ENCODE data around the gene TGM1.

The TGM1 gene

DNA sequence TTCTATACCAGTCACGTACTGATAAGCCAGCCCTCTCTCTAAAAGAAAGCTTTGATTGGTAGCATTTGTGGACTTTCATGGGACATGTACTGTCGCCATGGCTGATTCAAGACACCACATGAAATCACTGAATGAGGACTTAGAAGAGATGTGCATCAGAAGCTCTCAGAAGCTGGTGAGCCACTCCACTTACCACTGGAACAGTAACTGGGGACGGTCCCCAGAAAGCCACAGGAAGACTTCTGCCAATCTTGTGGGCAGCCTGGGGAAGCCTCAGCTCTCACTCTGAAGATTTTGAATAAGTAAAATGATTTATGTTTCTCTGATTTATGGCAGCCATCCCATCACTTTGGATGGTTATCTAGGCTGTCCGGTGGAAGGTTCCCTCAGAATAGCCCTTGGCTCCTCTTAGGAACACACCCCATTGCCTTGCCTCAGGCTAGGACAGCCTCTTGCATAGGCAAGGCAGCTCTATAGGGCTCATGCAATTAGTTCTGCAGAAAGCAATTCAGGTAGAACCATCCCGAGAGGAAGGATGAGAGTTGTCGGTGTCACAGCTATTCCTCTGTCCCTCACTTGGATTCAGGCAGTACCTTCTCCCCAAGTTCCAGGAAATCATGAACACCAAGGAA is 26.8 kb upstream of the TGM1 start:
- H3K27me3 ChIP-seq (ENCODE audit: control insufficient read depth in 1 of 2, insufficient read depth in 2 of 2, low read length in 2 of 2) = no peaks in the 10 kb centered on the region
- H3K36me3 ChIP-seq (ENCODE audit: insufficient read depth, low read length) = peaks cover 35% of the 10 kb centered on the region
- no peaks in the 10 kb centered on the region for H3K4me1 ChIP-seq (ENCODE audit: insufficient read depth, low read length)
- no peaks in the 10 kb centered on the region for H3K9me3 ChIP-seq (ENCODE audit: low read length)
- H3K27ac ChIP-seq (ENCODE audit: low read depth, low read length) = no peak overlapping the region
- H3K9ac ChIP-seq (ENCODE audit: low read length) = no peak overlapping the region
- H3K4me3 ChIP-seq (ENCODE audit: low read depth in 1 of 2, low read length in 2 of 2) = no peak overlapping the region

DNA sequence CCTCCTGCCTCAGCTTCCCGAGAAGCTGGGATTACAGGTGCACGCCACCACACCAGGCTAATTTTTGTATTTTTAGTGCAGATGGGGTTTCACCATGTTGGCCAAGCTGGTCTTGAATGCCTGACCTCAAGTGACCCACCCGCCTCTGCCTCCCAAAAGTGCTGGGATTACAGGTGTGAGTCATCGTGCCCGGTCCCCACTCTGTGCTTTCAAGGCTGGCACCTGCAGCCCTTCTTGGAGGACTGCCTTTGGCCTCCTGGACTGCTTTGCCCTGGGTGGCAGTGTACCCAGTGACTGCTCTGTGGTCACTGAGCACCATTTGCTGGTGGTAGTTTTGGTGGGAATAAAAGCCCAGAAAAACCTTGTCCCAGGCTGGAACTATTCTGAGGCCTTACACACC is 24.0 kb upstream of the TGM1 start:
- H3K4me3 ChIP-seq (ENCODE audit: low read depth in 1 of 2, low read length in 2 of 2) = no peak overlapping the region
- peaks cover 27% of the 10 kb centered on the region for H3K36me3 ChIP-seq (ENCODE audit: insufficient read depth, low read length)
- H3K4me1 ChIP-seq (ENCODE audit: insufficient read depth, low read length) = no peaks in the 10 kb centered on the region
- no peak overlapping the region for H3K9ac ChIP-seq (ENCODE audit: low read length)
- H3K9me3 ChIP-seq (ENCODE audit: low read length) = no peaks in the 10 kb centered on the region
- H3K27ac ChIP-seq (ENCODE audit: low read depth, low read length) = no peak overlapping the region
- no peaks in the 10 kb centered on the region for H3K27me3 ChIP-seq (ENCODE audit: control insufficient read depth in 1 of 2, insufficient read depth in 2 of 2, low read length in 2 of 2)

DNA sequence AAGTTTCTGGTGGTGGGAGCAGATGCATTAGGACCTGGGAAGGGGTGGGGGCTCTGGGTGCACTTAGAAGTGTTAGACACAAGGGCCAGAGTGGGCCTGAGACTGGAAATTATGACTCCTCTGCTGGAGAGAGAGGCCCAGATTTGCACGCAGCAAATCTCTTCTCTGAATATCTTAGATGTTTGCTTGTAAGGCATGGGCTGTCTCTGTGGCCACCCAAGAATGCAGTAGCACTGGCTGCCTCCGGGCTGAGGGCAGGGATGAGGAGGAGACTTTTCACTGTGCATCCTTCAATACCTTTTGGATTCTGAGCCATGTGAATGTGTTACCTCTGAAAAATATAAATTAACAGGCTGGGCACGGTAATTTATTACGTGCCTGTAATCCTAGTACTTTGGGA is 22.4 kb upstream of the TGM1 start:
- H3K27ac ChIP-seq (ENCODE audit: low read depth, low read length) = no peak overlapping the region
- H3K9ac ChIP-seq (ENCODE audit: low read length) = no peak overlapping the region
- no peaks in the 10 kb centered on the region for H3K9me3 ChIP-seq (ENCODE audit: low read length)
- peaks cover 10% of the 10 kb centered on the region for H3K36me3 ChIP-seq (ENCODE audit: insufficient read depth, low read length)
- H3K4me1 ChIP-seq (ENCODE audit: insufficient read depth, low read length) = no peaks in the 10 kb centered on the region
- no peak overlapping the region for H3K4me3 ChIP-seq (ENCODE audit: low read depth in 1 of 2, low read length in 2 of 2)
- no peaks in the 10 kb centered on the region for H3K27me3 ChIP-seq (ENCODE audit: control insufficient read depth in 1 of 2, insufficient read depth in 2 of 2, low read length in 2 of 2)

DNA sequence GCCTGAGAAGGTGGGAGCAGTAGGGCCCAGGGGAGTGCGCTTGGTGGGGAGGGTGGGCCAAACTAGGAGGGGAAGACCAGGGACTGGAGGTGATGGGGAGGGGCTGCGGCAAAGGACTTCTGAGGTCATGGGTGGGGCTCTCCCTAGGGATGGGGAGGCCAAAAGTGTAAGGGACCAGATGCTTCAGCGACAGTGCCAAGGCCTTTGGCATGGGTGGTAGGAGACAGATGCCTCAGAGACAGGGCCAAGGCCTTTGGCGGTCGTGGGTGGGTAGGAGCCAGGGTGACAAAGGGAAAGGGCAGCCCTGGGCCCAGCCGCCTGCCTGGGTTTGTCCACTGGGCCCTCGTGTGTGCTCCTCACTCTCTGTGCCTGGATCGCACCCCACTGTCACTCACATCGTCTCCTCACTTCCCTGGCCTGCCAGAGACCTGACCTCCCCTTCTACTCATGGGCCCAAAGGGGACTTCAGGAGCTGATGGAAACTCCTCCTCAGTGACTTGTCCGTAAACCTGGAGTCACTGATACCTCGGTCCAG is 21.6 kb upstream of the TGM1 start:
- Histone ChIP-seq H3K27me3 (ENCODE audit: control insufficient read depth in 1 of 2, insufficient read depth in 2 of 2, low read length in 2 of 2) (no peaks in the 10 kb centered on the region), H3K36me3 (ENCODE audit: insufficient read depth, low read length) (peaks cover 3% of the 10 kb centered on the region), H3K4me1 (ENCODE audit: insufficient read depth, low read length) (no peaks in the 10 kb centered on the region), H3K9ac (ENCODE audit: low read length) (no peak overlapping the region), H3K9me3 (ENCODE audit: low read length) (no peaks in the 10 kb centered on the region), H3K4me3 (ENCODE audit: low read depth in 1 of 2, low read length in 2 of 2) (no peak overlapping the region), H3K27ac (ENCODE audit: low read depth, low read length) (no peak overlapping the region)

DNA sequence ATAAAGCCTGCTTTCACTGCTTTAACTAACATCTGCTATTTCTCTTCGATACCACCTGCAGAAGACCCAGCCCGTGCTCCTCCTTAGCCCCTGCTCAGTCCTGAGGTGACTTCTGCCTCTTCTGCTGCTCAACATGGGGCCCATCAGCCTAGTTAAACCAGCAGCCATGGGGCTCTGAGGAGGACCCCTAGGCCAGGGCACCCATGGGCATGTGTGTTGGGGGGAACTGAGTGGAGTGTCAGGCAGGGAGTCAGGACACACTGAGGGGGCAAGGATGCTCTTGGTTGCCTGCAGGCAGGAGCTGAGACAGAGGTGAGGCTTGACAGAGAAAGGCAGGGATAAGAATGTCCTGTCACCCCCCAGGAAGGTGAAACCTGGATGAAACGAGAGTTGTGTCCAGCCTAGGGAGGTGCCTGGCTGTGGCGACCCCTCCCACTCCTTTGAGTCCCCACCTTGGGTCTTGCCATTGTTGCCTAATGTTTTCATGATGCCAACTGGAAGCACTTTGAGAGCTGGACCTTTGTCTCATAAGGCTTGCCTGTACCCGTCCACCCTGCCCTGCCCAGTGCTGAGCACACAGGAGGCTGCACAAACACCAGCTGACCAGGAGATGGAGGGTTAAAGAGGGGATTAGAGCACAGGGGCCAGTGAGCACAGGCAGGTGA is 21.0 kb upstream of the TGM1 start:
- H3K4me1 ChIP-seq (ENCODE audit: insufficient read depth, low read length) = no peaks in the 10 kb centered on the region
- no peaks in the 10 kb centered on the region for H3K36me3 ChIP-seq (ENCODE audit: insufficient read depth, low read length)
- H3K27me3 ChIP-seq (ENCODE audit: control insufficient read depth in 1 of 2, insufficient read depth in 2 of 2, low read length in 2 of 2) = no peaks in the 10 kb centered on the region
- H3K9me3 ChIP-seq (ENCODE audit: low read length) = no peaks in the 10 kb centered on the region
- H3K4me3 ChIP-seq (ENCODE audit: low read depth in 1 of 2, low read length in 2 of 2) = no peak overlapping the region
- no peak overlapping the region for H3K27ac ChIP-seq (ENCODE audit: low read depth, low read length)
- H3K9ac ChIP-seq (ENCODE audit: low read length) = no peak overlapping the region

DNA sequence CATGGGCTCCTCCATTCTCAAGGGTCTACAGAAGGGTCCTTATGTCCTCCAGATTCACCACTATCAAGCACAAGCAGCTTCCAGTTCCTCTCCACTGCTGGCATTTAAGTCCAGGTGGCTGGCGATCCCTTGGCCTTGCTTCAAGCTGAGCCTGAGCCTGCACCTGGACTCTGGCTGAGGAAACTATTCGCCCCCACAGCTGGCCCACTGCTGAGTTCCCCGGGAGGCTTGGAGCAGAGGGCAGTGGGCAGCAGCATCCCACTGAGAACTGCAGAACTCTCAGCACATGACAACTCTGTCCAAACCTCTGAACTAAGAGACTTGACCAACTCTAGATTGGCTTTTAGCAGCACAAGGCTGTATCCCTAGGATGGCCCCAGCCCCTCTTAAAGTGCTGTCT is 19.8 kb upstream of the TGM1 start:
- H3K9ac ChIP-seq (ENCODE audit: low read length) = no peak overlapping the region
- H3K4me1 ChIP-seq (ENCODE audit: insufficient read depth, low read length) = no peaks in the 10 kb centered on the region
- H3K36me3 ChIP-seq (ENCODE audit: insufficient read depth, low read length) = no peaks in the 10 kb centered on the region
- H3K27ac ChIP-seq (ENCODE audit: low read depth, low read length) = no peak overlapping the region
- no peak overlapping the region for H3K4me3 ChIP-seq (ENCODE audit: low read depth in 1 of 2, low read length in 2 of 2)
- H3K9me3 ChIP-seq (ENCODE audit: low read length) = no peaks in the 10 kb centered on the region
- H3K27me3 ChIP-seq (ENCODE audit: control insufficient read depth in 1 of 2, insufficient read depth in 2 of 2, low read length in 2 of 2) = no peaks in the 10 kb centered on the region

DNA sequence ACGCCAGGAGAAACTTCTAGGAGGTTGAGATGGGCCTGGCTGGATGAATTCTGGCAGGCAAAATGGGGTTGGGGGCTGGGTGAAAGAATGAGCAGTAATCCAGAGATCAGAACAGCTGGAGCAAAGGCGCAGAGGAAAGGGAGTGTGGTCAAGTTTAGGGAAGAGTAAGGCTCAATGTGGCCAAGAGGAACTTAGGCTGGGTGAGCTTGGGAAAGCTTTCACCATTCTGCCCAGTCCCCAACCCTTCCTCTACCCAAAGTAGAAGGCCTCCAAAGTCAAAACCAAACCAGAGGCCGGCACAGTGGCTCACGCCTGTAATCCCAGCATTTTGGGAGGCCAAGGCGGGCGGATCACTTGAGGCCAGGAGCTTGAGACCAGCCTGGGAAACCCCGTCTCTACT is 18.7 kb upstream of the TGM1 start:
- no peak overlapping the region for H3K9ac ChIP-seq (ENCODE audit: low read length)
- no peaks in the 10 kb centered on the region for H3K27me3 ChIP-seq (ENCODE audit: control insufficient read depth in 1 of 2, insufficient read depth in 2 of 2, low read length in 2 of 2)
- H3K36me3 ChIP-seq (ENCODE audit: insufficient read depth, low read length) = no peaks in the 10 kb centered on the region
- no peaks in the 10 kb centered on the region for H3K9me3 ChIP-seq (ENCODE audit: low read length)
- H3K27ac ChIP-seq (ENCODE audit: low read depth, low read length) = no peak overlapping the region
- no peaks in the 10 kb centered on the region for H3K4me1 ChIP-seq (ENCODE audit: insufficient read depth, low read length)
- H3K4me3 ChIP-seq (ENCODE audit: low read depth in 1 of 2, low read length in 2 of 2) = no peak overlapping the region

DNA sequence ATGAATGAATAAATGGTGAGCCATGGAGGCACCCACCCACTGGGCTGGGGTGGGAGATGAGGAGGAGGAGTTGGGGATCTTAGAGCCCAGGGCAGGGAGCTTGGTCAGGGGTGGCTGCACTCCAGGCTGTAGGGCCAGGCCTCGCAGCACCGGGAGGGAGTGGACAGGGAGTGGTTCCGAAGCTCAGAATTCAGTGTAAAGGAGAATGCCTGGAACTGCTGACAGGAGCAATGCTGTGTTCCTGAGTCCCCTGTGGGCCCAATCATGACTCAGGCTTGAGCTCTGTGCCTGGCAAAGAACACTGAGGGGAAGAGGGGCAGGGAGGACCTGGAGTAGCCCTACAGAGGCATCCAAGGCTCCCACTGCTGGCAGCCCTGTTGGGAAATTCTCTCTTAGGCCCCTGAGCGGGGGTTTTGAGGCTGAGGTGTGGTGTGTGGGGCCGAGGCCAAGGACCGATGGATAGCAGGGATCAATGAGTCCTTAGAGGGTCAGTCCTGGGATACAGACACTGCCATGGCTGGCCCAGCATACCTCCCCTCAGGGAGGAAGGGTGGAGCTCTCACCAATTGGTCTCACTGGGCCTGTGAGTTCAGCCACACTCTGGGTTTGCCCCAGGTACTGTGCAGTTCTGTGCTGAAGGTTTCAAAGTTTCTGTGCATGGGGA is 18.0 kb upstream of the TGM1 start:
- Histone ChIP-seq H3K9me3 (ENCODE audit: low read length) (no peaks in the 10 kb centered on the region), H3K27ac (ENCODE audit: low read depth, low read length) (no peak overlapping the region), H3K4me3 (ENCODE audit: low read depth in 1 of 2, low read length in 2 of 2) (no peak overlapping the region), H3K36me3 (ENCODE audit: insufficient read depth, low read length) (no peaks in the 10 kb centered on the region), H3K9ac (ENCODE audit: low read length) (no peak overlapping the region), H3K4me1 (ENCODE audit: insufficient read depth, low read length) (no peaks in the 10 kb centered on the region), H3K27me3 (ENCODE audit: control insufficient read depth in 1 of 2, insufficient read depth in 2 of 2, low read length in 2 of 2) (no peaks in the 10 kb centered on the region)

DNA sequence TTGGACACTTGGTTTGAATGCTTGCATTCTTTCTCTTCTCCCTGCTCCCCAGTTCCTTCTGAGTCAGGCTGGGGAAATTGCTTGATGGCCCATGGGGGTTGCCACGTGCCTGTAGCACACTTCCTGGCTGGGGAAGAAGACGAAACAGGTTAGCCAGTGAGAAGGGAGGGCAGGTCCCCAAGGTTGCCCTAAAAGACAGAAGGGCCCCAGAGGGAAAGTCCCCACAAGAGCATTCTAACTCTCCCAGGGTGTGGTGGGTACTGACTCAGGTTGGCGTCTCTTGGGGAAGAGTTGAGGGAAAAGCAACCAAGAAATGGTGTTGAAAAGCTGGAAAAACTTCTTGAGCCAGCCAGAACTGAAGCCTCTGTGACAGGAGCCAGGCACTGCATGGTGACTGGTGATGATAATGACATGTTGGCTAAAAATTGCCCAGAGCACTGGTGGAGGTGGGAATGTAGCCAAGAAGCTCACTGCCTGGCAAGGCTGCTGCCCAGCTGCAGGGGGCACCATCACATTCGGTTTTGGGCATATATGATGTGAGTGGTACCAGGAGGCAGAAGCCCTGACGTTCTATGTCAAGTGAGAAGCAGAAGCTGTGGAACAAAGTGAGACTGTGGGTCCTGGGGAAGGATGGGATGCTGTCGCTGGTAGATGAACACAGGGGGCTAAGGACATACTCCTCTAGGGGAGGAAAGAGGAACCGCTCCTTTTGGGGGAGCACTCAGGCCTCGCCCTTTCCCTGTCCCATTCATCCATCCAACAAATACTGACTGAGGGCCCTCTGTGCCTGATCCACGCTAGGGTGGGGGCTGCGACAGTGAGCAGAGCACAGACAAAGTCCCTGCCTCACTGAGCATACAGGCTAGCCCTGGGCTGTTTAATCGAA is 16.6 kb upstream of the TGM1 start:
- Histone ChIP-seq H3K4me1 (ENCODE audit: insufficient read depth, low read length) (no peaks in the 10 kb centered on the region), H3K27me3 (ENCODE audit: control insufficient read depth in 1 of 2, insufficient read depth in 2 of 2, low read length in 2 of 2) (no peaks in the 10 kb centered on the region), H3K27ac (ENCODE audit: low read depth, low read length) (no peak overlapping the region), H3K36me3 (ENCODE audit: insufficient read depth, low read length) (no peaks in the 10 kb centered on the region), H3K9me3 (ENCODE audit: low read length) (no peaks in the 10 kb centered on the region), H3K4me3 (ENCODE audit: low read depth in 1 of 2, low read length in 2 of 2) (no peak overlapping the region), H3K9ac (ENCODE audit: low read length) (no peak overlapping the region)

DNA sequence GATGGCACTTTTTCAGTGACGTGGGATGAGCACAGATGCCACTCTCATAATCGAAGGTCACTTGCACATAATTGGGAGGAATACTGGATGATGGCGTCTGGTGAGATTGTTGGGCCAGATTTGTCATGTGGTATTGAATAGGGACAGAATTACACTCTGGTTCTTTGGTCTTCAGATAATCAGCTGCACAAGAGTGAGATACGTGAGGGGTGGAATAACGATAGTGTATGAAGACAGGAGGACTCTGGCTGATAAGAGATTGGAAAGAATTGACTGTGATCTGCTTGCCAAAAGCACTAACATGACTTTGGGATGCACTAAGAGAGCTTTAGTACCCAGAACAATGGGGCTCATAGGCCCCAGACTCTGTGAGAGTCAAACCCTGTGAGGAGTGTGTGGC is 15.4 kb upstream of the TGM1 start:
- no peaks in the 10 kb centered on the region for H3K9me3 ChIP-seq (ENCODE audit: low read length)
- H3K27ac ChIP-seq (ENCODE audit: low read depth, low read length) = no peak overlapping the region
- no peak overlapping the region for H3K9ac ChIP-seq (ENCODE audit: low read length)
- H3K4me3 ChIP-seq (ENCODE audit: low read depth in 1 of 2, low read length in 2 of 2) = no peak overlapping the region
- no peaks in the 10 kb centered on the region for H3K4me1 ChIP-seq (ENCODE audit: insufficient read depth, low read length)
- H3K36me3 ChIP-seq (ENCODE audit: insufficient read depth, low read length) = no peaks in the 10 kb centered on the region
- no peaks in the 10 kb centered on the region for H3K27me3 ChIP-seq (ENCODE audit: control insufficient read depth in 1 of 2, insufficient read depth in 2 of 2, low read length in 2 of 2)

All from muscle layer of colon (tissue), 2 donors.